IMR-90 (cell line): Measurements from ENCODE around the gene UBE2K. TPM values are rescaled to one million over a fixed set of nuclear protein-coding genes. Genes with fewer than 3 reads are reported as not detected.

Experiments
- ATAC-seq: fragments of 200-7000 bp; cut with Tn5 transposase; 2 replicates; pipeline ENCODE4 v1.9.1; 2020; ENCODE audit warnings: low read depth, mild to moderate bottlenecking, moderate library complexity
- BruUV-seq: library from RNA; stranded (reverse); fragments of 400-500 nt; replicated peaks from 2 replicates; lab custom pipeline; 2021; lab: Mats Ljungman, UMichigan
- CTCF ChIA-PET: fragments of 300-600 bp; formaldehyde crosslinking; extraction: SDS; loops from one replicate; lab custom pipeline; 2021; ENCODE audit warnings: antibody characterized with exemption; lab: Yijun Ruan, JAX
- POLR2A ChIA-PET: fragments of 300-600 bp; sonication (Branson Sonifier 250); formaldehyde crosslinking; loops from one replicate; lab custom pipeline; 2022; ENCODE audit warnings: antibody characterized with exemption; ENCODE audit not compliant: unreplicated experiment; lab: Charles Lee
- DNase-seq: peaks from one replicate; pipeline ENCODE4 v3.0.0; 2013
- H2AFZ ChIP-seq: replicated peaks from 2 replicates; pipeline ENCODE3; 2013; ENCODE audit warnings: low read length, mild to moderate bottlenecking; ENCODE audit not compliant: poor library complexity
- H2AK5ac ChIP-seq: 2 replicates; pipeline ENCODE4 v1.6.1; 2013; ENCODE audit warnings: low read depth, low read length, inconsistent platforms
- H2AK9ac ChIP-seq: replicated peaks from 2 replicates; pipeline ENCODE3; 2013; ENCODE audit warnings: mild to moderate bottlenecking, low read depth, low read length, moderate library complexity; ENCODE audit not compliant: poor library complexity
- H2BK120ac ChIP-seq: 2 replicates; pipeline ENCODE4 v1.6.1; 2013; ENCODE audit warnings: low read depth, low read length, inconsistent platforms
- H2BK15ac ChIP-seq: 3 replicates; pipeline ENCODE4 v1.6.1; 2013; ENCODE audit warnings: low read depth, low read length, inconsistent platforms
- H2BK20ac ChIP-seq: 2 replicates; pipeline ENCODE4 v1.6.1; 2013; ENCODE audit warnings: low read depth, mild to moderate bottlenecking, inconsistent platforms, low read length, moderate library complexity
- H2BK5ac ChIP-seq: 2 replicates; pipeline ENCODE4 v1.6.1; 2013; ENCODE audit warnings: mild to moderate bottlenecking, low read depth, low read length, inconsistent platforms; ENCODE audit not compliant: poor library complexity, severe bottlenecking
- H3K14ac ChIP-seq: replicated peaks from 2 replicates; pipeline ENCODE4 v1.6.1; 2013; ENCODE audit warnings: low read depth, low read length, inconsistent platforms
- H3K18ac ChIP-seq: 2 replicates; pipeline ENCODE4 v1.6.1; 2013; ENCODE audit warnings: low read depth, low read length, control low read depth
- H3K23ac ChIP-seq: 2 replicates; pipeline ENCODE4 v1.6.1; 2013; ENCODE audit warnings: low read depth, low read length, inconsistent platforms
- H3K27ac ChIP-seq: 2 replicates; pipeline ENCODE4 v1.5.1; 2013; ENCODE audit warnings: mild to moderate bottlenecking, control low read depth, low read length; ENCODE audit not compliant: insufficient read depth
- H3K27me3 ChIP-seq: 2 replicates; pipeline ENCODE4 v1.6.1; 2013; ENCODE audit warnings: low read length; ENCODE audit not compliant: control insufficient read depth, insufficient read depth
- H3K36me3 ChIP-seq: 2 replicates; pipeline ENCODE4 v1.6.1; 2013; ENCODE audit warnings: low read length, mixed read lengths; ENCODE audit not compliant: control insufficient read depth, insufficient read depth
- H3K4ac ChIP-seq: 2 replicates; pipeline ENCODE4 v1.6.1; 2013; ENCODE audit warnings: low read depth, low read length, inconsistent platforms
- H3K4me1 ChIP-seq: 2 replicates; pipeline ENCODE4 v1.6.1; 2013; ENCODE audit warnings: low read length, mixed read lengths; ENCODE audit not compliant: control insufficient read depth, insufficient read depth
- H3K4me2 ChIP-seq: 2 replicates; pipeline ENCODE4 v1.6.1; 2013; ENCODE audit warnings: low read depth, mild to moderate bottlenecking, control low read depth, low read length, moderate library complexity
- H3K4me3 ChIP-seq: 2 replicates; pipeline ENCODE4 v1.5.1; 2013; ENCODE audit warnings: low read depth, mild to moderate bottlenecking, control low read depth, low read length, moderate library complexity; ENCODE audit not compliant: insufficient read depth
- H3K56ac ChIP-seq: 2 replicates; pipeline ENCODE4 v1.6.1; 2013; ENCODE audit warnings: low read length, inconsistent platforms; ENCODE audit not compliant: insufficient read depth; ENCODE audit errors: extremely low read depth
- H3K79me1 ChIP-seq, 2 experiments: 2 replicates each; pipeline ENCODE4 v1.6.1; 2013; ENCODE audit warnings: low read length in 2 of 2, inconsistent platforms in 1 of 2, low read depth in 1 of 2
- H3K9ac ChIP-seq: 2 replicates; pipeline ENCODE4 v1.6.1; 2013; ENCODE audit warnings: low read depth, low read length, control low read depth
- H3K9me1 ChIP-seq: 2 replicates; pipeline ENCODE4 v1.6.1; 2013; ENCODE audit warnings: low read length, inconsistent platforms; ENCODE audit not compliant: insufficient read depth
- H3K9me3 ChIP-seq: 2 replicates; pipeline ENCODE4 v1.6.1; 2013; ENCODE audit warnings: low read length; ENCODE audit not compliant: control insufficient read depth, insufficient read depth
- H4K20me1 ChIP-seq: 2 replicates; pipeline ENCODE4 v1.6.1; 2013; ENCODE audit warnings: low read length, inconsistent platforms; ENCODE audit not compliant: insufficient read depth
- H4K5ac ChIP-seq: 2 replicates; pipeline ENCODE4 v1.6.1; 2013; ENCODE audit warnings: mild to moderate bottlenecking, low read depth, low read length, control low read depth
- H4K8ac ChIP-seq, 2 experiments: 2 replicates each; pipeline ENCODE4 v1.6.1; 2013; ENCODE audit warnings: low read depth in 2 of 2, low read length in 2 of 2, control low read depth in 1 of 2, inconsistent platforms in 1 of 2
- H4K91ac ChIP-seq: 2 replicates; pipeline ENCODE4 v1.6.1; 2013; ENCODE audit warnings: low read depth, low read length, inconsistent platforms; ENCODE audit not compliant: insufficient read depth
- BHLHE40 ChIP-seq: fragments of 150-350 bp; IDR thresholded peaks from 2 replicates; pipeline ENCODE4 v1.6.1; 2016; ENCODE audit warnings: mild to moderate bottlenecking, low read depth, low read length
- CTCF ChIP-seq: conservative IDR thresholded peaks from 2 replicates; pipeline ENCODE4 v1.5.1; 2012; ENCODE audit warnings: mild to moderate bottlenecking, low read depth, low read length, improper control_type of control experiment
- ELK1 ChIP-seq: fragments of 150-350 bp; IDR thresholded peaks from 2 replicates; pipeline ENCODE4 v1.6.1; 2016; ENCODE audit warnings: low read depth, mild to moderate bottlenecking, low read length, moderate library complexity, borderline replicate concordance
- FOS ChIP-seq: fragments of 150-350 bp; IDR thresholded peaks from 2 replicates; pipeline ENCODE4 v1.6.1; 2016; ENCODE audit warnings: low read depth, low read length
- MXI1 ChIP-seq: IDR thresholded peaks from 2 replicates; pipeline ENCODE4 v1.6.1; 2012; ENCODE audit warnings: low read depth, mild to moderate bottlenecking, low read length, moderate library complexity, borderline replicate concordance
- NFE2L2 ChIP-seq: fragments of 150-350 bp; IDR thresholded peaks from 2 replicates; pipeline ENCODE4 v1.6.1; 2016; ENCODE audit warnings: low read depth, mild to moderate bottlenecking, low read length
- POLR2A ChIP-seq: IDR thresholded peaks from 2 replicates; pipeline ENCODE4 v1.6.1; 2012; ENCODE audit warnings: mild to moderate bottlenecking, low read depth, low read length
- RCOR1 ChIP-seq: IDR thresholded peaks from 2 replicates; pipeline ENCODE4 v1.6.1; 2012; ENCODE audit warnings: mild to moderate bottlenecking, low read length, improper control_type of control experiment; ENCODE audit not compliant: insufficient replicate concordance
- WGBS, 2 experiments: methylation state at CpG; one replicate each; pipeline versions ENCODE4 v1.1.5 to v1.1.7; 2013; ENCODE audit warnings: missing lambda C conversion rate in 2 of 2; ENCODE audit not compliant: insufficient read length in 1 of 2; ENCODE audit errors: extremely low coverage in 2 of 2; 5-methylcytosine and 5-hydroxymethylcytosine counted together
- dilution Hi-C: fragments of 300-500 bp; cut with HindIII; formaldehyde crosslinking; loops from one replicate; pipeline ENCODE4 v1.14.3; 2018; ENCODE audit warnings: low sequenced_read_pairs; ENCODE audit not compliant: unreplicated experiment
- in situ Hi-C: fragments of 300-500 bp; cut with MboI; formaldehyde crosslinking; loops from 3 replicates; pipeline ENCODE4 v1.14.3; 2019; ENCODE audit warnings: low sequenced_read_pairs, inconsistent platforms, mixed read lengths
- intact Hi-C: fragments of 100-400 bp; cut with micrococcal nuclease; formaldehyde crosslinking; loops from 2 replicates; pipeline ENCODE4 v1.10.0; 2022
- polyA plus RNA-seq, 3 experiments: library from polyadenylated mRNA; depleted of rRNA; stranded (reverse); fragments of >200 nt; gene quantifications; 2 replicates each; pipeline ENCODE4 v1.2.3, GENCODE V29; 2012; ENCODE audit warnings: low replicate concordance in 1 of 3
- total RNA-seq: library from RNA; depleted of rRNA; stranded (reverse); fragments of >200 nt; gene quantifications from 2 replicates; pipeline ENCODE4 v1.2.3, GENCODE V29; 2012

The UBE2K gene
- total and polyA plus RNA-seq, 2 of the 4 experiments (the other 2 are of a cell fraction) = 17.7 to 44.8 TPM

- in situ Hi-C loops = no loop called here
Observed at GRCh38 chr4:39785083-39785482, 87.1 kb downstream of the UBE2K start.

More at GRCh38 chr4:39785083-39785482, 87.1 kb downstream of the UBE2K start:
- Histone ChIP-seq H2BK120ac (no peak overlapping the region), H4K91ac (no peak overlapping the region), H3K4ac (no peak overlapping the region), H3K9me1 (no peaks in the 10 kb centered on the region), H2AK9ac (no peak overlapping the region), H4K5ac (no peak overlapping the region), H4K8ac (no peak overlapping the region), H2BK15ac (no peak overlapping the region), H2BK5ac (no peak overlapping the region), H3K4me2 (no peak overlapping the region), H2AFZ (no peak overlapping the region), H3K56ac (no peak overlapping the region), H3K4me1 (no peaks in the 10 kb centered on the region), H3K23ac (no peak overlapping the region), H4K20me1 (no peaks in the 10 kb centered on the region), H3K18ac (no peak overlapping the region), H3K14ac (no peak overlapping the region), H3K4me3 (no peak overlapping the region), H3K9me3 (no peaks in the 10 kb centered on the region), H3K27ac (no peak overlapping the region), H3K79me1 (peaks cover 0 to 3% of the 10 kb centered on the region in 2 experiments; a peak in 1 of 4 replicates), H3K36me3 (no peaks in the 10 kb centered on the region), H2BK20ac (no peak overlapping the region), H3K27me3 (no peaks in the 10 kb centered on the region), H2AK5ac (no peak overlapping the region), H3K9ac (no peak overlapping the region)
- CTCF ChIA-PET = no interaction called here
- intact Hi-C loops (no loop called here), dilution Hi-C loops (no loop called here)
- BruUV-seq = no TSS peak
- POLR2A ChIA-PET = no interaction called here
- TF ChIP-seq CTCF (no peak), BHLHE40 (no peak), ELK1 (no peak), NFE2L2 (no peak), MXI1 (no peak), POLR2A (no peak), RCOR1 (no peak), FOS (no peak)
- ATAC-seq = no peak
- DNase-seq = no peak
- no CpG with 5 or more reads among the region's 1 CpG for WGBS, 2 experiments
